C4-2B (cell line): ENCODE results near the gene ALS2CL.

Source experiments
- ZFX ChIP-seq: fragments of 450-650 bp; IDR thresholded peaks from 2 replicates; pipeline ENCODE4 v1.6.1; 2017
- TF ChIP-seq, protein P1 (sequence below): fragments of 450-650 bp; conservative IDR thresholded peaks from 2 replicates; pipeline ENCODE4 v1.5.1; 2017; ENCODE audit warnings: mild to moderate bottlenecking

DNA sequence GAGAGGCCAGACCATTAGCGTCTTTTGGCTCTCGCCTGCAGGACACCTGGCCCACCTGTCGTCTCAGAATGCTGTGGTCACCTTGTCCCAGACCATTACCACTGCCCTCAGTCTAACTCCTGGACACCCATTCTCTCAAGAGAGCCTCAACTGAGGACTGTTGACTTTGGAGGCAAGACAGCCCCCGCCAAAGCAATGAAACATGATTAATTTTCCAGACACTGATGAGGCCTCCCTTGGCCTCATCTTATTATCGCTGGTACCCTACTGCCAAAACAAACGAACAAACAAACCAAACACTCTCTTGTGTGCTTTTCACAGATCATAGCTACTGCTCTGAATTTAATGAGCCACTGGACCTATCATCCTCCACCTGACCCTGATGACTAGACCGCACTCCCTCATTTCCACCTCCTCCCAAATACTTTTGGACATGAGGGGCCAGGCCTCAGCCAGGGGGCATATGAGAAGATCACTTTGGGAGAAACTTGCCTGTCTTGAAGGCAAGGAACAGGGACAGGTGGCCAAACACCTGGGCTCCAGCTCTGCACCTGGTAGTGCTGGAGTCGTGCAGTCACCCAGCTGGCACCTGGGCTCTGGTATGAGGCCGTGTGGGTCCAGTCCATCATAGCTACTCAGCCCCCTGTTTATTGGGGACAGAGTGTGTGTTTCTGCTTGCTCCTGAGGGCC, 27.6 kb downstream of the ALS2CL start:
- TF ChIP-seq, protein P1, sequence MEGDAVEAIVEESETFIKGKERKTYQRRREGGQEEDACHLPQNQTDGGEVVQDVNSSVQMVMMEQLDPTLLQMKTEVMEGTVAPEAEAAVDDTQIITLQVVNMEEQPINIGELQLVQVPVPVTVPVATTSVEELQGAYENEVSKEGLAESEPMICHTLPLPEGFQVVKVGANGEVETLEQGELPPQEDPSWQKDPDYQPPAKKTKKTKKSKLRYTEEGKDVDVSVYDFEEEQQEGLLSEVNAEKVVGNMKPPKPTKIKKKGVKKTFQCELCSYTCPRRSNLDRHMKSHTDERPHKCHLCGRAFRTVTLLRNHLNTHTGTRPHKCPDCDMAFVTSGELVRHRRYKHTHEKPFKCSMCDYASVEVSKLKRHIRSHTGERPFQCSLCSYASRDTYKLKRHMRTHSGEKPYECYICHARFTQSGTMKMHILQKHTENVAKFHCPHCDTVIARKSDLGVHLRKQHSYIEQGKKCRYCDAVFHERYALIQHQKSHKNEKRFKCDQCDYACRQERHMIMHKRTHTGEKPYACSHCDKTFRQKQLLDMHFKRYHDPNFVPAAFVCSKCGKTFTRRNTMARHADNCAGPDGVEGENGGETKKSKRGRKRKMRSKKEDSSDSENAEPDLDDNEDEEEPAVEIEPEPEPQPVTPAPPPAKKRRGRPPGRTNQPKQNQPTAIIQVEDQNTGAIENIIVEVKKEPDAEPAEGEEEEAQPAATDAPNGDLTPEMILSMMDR = no peak
- TF ChIP-seq ZFX = no peak
